Hypothalamus (tissue), 51 donors: Measurements from ENCODE around the gene NXNL1.
"Not testable (repeated sequence)": the region's sequence is repeated elsewhere in the genome, so short reads cannot be mapped to it uniquely, and the experiment has no call there.

ENCODE experiments used
- DNase-seq, 51 donors: peaks; one replicate each; lab custom pipeline; 2025; lab: John Stamatoyannopoulos, UW

Gene NXNL1, protein sequence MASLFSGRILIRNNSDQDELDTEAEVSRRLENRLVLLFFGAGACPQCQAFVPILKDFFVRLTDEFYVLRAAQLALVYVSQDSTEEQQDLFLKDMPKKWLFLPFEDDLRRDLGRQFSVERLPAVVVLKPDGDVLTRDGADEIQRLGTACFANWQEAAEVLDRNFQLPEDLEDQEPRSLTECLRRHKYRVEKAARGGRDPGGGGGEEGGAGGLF

DNA sequence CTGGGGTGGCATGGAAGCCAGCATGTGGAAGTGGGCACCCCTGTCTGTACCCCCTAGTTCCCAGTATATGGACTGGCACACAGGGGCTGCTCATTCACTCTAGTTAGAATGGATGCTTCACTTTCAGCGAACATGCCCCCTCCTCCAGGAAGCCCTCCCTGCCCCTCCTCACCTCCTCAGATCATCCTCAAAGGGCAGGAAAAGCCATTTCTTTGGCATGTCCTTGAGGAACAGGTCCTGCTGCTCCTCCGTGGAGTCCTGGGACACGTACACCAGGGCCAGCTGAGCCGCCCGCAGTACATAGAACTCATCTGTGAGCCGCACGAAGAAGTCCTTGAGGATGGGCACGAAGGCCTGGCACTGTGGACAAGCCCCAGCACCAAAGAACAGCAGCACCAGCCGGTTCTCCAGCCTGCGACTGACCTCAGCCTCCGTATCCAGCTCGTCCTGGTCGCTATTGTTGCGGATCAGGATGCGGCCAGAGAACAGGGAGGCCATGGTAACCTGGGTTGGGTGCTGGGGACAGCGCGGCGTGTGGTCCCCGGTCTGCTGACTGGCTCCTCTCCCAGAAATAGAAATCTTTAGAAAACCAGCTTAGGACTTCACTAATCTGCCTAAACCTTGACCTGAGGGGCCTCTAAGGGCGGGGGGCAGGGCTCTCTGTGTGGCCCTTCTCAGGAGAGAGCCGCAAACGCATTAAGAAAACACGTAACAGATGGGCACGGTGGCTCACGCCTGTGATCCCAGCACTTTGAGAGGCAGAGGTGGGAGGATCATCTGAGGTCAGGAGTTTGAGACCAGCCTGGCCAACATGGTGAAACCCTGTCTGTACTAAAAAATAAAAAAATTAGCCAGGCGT is at the start of gene NXNL1:
Gene NXNL1, minus strand, starts transcription at position 555 of the 859 bp plus-strand sequence. Its CDS starts 57 bp downstream, at position 498.
- no peak for DNase-seq

DNA sequence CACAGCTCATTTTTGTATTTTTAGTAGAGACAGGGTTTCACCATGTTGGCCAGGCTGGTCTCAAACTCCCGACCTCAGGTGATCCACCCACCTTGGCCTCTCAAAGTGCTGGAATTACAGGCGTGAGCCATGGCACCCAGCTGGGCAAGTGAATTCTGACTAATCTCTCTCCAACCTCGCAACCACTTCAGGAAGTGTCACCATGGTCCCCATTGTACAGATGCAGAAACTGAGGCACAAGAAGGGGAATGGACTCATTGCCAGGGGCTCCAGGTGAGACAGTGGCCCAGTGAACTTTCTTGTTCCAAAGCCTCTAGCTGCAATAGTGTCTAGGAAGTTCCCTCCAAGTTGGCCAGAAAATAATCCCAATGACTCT is 47.8 kb upstream of the NXNL1 start:
- DNase-seq: not testable (repeated sequence)

DNA sequence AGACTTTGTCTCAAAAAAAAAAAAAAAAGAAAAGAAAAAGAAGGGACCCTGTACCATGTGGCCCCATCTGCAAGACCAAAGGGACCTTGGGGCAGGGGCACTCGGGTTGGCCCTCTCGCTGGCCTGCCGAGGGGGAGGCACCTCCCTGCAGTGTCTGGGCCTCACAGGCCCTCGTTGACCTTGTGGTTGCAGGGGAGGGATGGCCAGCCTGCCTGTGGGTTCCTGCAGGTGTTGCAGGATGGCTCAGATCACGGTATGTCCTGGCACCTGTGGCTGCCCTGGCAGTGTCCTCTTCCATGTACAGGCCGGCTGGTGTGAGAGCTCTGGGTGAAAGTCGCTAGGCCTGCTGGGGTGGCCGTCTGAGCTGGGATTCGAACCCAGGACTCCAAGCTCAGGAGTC is 46.0 kb upstream of the NXNL1 start:
- no peak for DNase-seq

DNA sequence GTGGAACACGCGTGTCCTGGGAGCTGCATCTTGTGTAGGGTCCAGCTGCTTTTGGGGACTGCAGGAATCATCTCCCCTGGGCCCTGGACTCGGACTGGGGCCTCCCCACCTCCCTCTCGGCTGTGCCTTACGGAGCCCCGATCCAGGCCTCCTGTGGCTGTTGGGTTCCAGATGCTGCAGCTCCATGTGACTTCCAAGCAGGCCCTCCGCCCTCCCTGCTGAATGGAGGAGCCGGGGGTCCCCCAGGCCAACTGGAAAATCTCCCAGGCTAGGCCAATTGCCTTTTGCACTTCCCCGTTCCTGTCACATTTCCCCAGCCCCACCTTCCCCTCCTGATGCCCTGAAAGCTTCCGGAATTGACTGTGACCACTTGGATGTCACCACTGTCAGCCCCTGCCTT is 44.5 kb upstream of the NXNL1 start:
- DNase-seq: peak in 1 of 51 donors; percentile 8

DNA sequence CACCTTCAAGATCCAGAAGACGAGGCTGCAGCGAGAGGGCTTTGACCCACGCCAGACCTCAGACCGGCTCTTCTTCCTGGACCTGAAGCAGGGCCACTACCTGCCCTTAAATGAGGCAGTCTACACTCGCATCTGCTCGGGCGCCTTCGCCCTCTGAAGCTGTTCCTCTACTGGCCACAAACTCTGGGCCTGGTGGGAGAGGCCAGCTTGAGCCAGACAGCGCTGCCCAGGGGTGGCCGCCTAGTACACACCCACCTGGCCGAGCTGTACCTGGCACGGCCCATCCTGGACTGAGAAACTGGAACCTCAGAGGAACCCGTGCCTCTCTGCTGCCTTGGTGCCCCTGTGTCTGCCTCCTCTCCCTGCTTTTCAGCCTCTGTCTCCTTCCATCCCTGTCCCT is 43.7 kb upstream of the NXNL1 start:
- DNase-seq: no peak

DNA sequence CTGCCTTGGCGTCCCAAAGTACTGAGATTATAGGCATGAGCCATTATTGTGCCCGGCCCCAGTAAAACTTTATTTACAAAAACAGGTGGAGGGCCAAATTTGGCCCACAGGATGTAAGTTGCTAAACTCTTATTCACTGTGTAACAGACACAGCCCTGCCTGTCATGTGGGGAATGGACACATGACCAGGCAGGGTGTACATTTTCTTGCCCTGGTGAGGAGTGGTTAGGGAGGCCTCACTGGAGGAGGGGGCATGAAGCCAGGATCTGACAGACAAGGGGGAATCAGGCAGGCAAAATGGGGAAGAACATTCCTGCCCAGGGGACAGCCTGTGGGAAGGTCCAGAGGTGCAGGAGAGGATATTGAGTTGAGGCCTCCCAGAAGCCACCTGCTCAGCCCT is 43.3 kb upstream of the NXNL1 start:
- DNase-seq: no peak

DNA sequence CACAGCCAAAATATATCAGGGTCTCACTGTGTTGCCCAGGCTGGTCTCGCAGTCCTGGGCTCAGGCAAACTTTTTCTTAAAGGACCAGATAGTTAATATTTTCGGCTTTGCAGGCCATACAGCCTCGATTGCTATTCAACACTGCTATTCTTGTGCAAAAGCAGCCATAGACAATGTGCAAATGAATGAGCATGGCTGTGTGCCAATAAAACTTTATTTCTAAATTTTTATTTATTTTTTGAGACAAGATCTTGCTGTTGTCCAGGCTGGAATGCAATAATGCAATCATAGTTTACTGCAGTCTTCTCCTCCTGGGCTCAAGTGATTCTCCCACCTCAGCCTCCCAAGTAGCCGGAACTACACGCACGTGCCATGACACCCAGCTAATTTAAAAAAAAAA is 42.5 kb upstream of the NXNL1 start:
- DNase-seq: no peak

DNA sequence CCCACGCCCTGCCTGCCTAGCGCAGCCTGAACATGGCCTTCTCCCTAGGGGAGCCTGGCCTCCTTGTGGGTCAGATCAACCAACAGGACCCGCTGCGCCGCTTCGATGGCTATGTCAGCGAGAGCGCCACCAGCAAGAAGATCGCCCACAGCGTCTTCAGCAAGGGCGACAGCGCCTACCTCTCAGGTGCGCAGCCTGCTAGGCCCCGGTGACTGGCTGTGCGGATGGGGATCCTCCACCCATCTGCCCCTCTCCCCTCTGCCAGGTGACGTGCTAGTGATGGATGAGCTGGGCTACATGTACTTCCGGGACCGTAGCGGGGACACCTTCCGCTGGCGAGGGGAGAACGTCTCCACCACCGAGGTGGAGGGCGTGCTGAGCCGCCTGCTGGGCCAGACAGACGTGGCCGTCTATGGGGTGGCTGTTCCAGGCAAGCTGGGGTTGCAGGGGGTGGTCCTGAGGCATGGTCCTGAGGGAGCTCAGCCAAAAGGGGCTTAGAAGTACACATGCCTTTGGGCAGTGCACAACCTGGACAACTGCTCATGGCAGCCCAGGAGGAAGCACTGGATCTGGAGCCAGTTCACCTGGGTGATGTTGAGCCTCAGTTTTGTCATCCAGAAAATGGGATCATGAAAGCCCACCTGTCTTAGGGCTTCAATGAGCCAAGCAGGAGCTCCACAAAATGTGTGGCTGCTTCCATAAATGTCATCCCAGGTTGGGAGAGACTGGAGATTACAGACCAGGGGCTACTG is 39.9 kb upstream of the NXNL1 start:
- no peak for DNase-seq

DNA sequence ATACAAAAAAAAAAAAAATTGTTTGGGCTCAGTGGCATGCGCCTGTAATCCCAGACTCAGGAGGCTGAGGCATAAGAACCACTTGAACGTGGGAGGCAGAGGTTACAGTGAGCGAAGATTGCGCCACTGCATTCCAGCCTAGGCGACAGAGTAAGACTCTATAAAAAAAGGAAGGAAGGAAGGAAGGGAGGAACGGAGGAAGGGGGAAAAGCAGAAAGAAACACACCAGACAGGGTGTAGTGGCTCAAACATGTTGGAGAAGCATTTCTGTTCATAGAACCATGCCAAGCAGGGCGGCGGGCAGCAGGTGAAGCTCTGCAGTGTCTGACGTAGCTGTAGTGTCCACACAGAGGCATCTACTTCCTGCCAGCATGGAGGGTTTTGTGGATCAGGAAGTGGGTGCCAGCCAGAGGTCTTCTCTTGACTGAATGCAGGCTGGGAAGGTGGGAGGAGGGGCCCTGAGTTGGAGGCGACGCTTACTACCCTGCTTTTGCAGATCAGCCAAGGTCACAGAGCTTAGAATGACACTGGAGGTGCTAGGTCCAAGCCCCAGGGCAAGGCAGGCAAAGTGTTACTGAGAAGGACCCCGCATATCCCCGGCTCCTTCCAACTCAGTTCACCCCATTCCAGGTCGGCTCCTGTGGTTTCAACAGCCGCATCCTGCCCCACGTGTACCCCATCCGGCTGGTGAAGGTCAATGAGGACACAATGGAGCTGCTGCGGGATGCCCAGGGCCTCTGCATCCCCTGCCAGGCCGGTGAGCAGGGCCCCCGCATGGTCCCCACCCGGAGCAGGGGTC is 39.1 kb upstream of the NXNL1 start:
- no peak for DNase-seq

DNA sequence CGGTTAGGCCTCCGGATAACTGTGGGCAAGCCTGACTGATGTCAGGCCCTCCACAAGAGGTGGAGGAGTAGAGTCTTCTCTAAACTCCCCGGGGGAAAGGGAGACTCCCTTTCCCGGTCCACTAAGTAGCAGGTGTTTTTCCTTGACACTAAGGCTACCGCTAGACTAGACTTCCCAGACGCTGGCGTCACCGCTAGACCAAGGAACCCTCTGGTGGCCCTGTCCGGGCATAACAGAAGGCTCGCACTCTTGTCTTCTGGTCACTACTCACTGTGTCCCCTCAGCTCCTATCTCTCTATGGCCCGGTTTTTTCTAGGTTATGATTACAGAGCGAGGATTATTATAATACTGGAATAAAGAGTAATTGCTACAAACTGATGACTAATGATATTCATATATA is 38.3 kb upstream of the NXNL1 start:
- peak in 11 of 51 donors; percentile 11 to 49 (median 19) for DNase-seq

DNA sequence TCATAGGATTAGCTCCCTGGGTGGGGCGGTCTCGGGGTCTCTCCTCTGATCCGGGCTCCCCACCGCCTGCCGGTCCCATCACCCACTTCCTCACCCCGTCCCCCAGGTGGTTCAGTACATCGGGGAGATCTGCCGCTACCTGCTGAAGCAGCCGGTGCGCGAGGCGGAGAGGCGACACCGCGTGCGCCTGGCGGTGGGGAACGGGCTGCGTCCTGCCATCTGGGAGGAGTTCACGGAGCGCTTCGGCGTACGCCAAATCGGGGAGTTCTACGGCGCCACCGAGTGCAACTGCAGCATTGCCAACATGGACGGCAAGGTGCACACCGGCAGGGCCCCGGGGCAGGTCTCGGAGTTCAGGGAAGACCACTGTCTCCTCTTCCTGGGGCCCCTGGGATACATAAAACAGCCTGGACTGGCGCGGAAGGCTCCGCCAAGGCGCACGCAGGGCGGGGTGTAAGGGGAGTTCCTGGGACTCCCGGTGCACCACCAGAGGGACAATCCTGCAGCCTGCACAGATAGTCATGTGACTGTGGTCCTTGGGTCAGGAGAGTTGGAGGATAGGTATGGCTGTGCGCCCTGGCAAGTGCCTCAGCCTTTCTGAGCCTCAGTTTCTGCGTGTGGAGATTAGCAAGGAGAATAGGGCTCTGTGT is 36.5 kb upstream of the NXNL1 start:
- DNase-seq: peak in 1 of 51 donors; percentile 24

DNA sequence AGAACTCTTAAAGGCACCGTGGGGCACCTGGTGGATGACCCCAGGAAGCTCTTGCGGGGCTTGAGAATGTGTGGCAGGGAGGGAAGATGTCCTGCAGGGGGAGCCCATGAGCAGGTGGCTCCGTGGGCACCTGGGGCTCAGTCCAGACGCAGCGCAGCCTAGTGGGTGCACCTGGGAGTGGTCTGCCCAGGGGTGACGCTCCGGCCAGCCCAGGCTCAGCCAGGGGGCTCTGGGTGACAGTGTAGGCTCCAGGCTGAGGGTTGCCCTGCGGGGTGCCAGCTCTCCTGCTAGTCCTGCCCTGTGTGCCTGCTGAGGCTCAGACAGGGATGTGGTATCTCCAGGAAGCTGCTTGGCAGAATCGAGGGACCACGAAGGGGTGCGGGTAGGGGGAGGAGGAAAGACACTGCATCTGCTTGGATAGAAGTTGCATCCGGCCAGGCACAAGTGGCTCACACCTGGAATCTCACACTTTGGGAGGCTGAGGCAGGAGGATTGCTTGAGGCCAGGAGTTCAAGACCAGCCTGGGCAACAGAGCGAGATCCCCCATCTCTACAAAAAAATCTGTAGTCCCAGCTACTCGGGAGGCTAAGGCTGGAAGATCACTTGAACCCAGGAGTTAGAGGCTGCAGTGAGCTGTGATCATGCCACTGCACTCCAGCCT is 35.7 kb upstream of the NXNL1 start:
- DNase-seq: peak in 29 of 51 donors; percentile 4 to 71 (median 31)

DNA sequence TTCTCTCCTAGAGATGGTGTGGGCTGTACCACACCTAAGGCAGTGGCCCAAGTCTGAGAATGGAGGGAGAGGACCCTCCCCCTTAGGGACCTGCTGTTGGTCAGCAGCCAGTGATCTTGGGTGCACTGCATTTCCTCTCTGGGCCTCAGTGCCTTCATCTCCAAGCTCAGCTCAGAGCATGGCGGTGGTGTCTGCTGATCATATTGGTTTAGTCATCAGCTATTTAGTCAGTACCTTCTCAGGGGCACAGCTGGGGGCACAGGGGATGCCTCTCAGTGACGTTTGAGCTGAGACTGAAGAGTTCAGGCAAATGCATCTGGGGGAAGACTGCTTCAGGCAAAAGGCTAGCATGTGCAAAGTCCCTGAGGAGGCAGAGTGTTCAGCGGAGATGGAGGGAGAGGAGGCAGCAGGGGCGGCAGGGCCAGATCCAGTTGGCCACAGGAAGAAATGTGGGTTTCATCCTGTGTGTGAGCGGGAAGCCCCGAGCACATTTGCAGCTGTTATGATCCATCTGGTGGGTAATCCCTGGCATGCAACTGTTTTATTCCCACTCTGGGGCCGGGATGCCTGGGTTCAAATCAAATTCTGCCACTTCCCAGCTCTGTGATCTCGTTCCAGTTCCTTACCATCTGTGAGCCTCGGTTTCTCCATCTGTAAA is 35.0 kb upstream of the NXNL1 start:
- DNase-seq: no peak

DNA sequence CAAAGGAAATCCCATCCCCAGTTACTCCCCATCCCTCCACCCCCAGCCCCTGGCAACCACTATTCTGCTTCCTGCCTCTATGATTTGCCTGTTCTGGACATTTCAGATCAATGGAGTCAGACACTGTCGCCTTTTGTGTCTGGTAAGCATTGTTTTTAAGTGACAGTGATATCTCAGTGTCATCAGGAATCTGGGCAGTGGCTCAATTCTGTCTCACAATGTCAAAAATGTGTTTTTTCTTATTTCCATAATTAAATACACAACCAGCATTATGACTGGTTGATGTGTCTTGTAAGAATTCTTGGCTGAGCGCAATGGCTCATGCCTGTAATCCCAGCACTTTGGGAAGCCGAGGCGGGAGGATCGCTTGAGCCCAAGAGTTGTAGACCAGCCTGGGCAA is 30.6 kb upstream of the NXNL1 start:
- DNase-seq: peak in 2 of 51 donors; percentile 16 to 41

DNA sequence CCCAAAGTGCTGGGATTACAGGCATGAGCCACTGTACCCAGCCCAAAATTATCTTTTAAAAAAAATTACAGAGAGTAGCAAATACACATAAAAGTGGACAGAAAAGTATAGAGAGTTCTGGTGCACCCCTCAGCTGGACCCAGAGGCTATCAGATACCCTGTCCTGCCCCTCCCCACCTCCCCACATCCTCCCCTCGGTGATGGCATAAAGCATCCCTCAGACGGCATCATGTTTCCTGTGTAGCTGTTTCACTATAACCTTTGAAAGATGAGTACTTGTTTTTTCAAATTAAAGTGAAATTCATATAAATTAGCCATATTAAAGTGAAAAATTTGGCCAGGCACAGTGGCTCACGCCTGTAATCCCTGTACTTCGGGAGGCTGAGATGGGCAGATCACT is 29.7 kb upstream of the NXNL1 start:
- DNase-seq: no peak

DNA sequence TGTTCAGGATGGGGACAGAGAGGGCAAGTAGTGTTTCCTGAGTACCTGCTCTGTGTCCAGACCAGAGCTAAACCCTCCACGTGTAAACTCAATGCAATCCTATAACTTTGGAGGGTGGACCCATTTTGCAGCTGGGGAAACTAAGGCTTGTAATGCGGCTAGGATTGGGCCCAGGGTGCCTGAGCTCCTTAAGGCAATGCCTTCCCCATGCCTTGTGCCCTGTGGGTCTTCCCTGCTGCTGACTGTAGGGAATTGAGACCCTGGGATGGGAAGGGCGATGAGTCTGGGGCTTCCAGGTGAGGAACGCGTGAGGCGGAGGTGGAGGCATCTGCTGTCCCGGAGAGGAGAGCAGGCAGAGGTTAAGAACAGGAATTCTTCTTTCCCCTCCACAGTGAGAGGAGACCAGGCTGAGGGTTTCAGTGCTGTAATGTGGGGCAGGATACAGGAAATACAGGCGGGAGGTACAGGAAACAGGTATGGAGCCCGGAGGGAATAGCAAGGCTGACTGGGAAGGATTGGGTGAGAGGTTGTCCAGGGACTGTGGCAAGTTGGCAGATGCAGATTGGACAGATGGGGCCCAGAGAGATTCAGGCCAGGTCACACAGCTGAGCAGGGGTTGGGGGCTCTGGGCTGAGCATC is 28.8 kb upstream of the NXNL1 start:
- no peak for DNase-seq

DNA sequence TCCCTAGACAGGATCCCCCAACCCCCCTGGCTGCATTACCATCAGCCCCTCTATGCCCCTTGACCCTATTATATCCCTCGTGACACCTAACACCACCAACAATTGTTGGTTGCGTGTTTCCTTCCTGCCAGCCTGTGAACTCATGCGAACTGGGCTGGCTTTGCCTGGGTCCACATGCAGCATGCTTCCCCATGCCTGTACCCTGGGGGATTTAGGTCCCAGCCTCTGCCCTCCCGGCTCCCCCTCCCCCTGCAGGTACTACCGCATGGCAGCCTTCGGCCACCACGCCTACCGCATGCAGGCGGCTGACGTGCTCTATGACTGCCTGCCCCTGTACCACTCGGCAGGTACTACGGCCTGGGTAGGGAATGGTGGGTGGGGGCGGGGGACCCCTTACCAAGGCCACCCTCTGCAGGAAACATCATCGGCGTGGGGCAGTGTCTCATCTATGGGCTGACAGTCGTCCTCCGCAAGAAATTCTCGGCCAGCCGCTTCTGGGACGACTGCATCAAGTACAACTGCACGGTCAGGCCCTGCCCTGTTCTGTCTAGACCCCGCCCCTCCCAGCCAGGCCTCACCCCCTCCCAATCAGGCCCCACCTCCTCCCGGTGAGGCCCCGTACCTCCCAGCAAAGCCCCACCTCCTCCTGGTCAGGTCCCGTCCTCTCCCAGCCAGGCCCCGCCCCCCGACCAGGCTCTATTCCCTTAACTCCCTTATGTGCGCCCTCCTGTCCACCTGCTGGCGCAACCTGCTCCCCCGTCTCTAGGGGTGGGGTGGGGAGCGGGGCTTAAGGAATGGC is 28.1 kb upstream of the NXNL1 start:
- DNase-seq: no peak
